ENCODE data around the gene TTC28. TPM values are rescaled to one million over a fixed set of nuclear protein-coding genes. Genes with fewer than 3 reads are reported as not detected.

Gene TTC28
- total RNA-seq, 4 donors from 2014 or later = 35.6 to 42.6 (median 36.9) TPM

- intact Hi-C loops (cut with DNase I) = loop anchor here (5.0 kb wide), 1 partner anchor 35 kb away; no protein-coding TSS in a partner anchor
- 94% methylated on average over 2 of the region's 2 CpGs for WGBS
- Histone ChIP-seq H3K36me3 (no peaks in the 10 kb centered on the region), H3K4me1 (peaks cover 13 to 35% (median 29%) of the 10 kb centered on the region in 4 donors), H3K27me3 (no peaks in the 10 kb centered on the region), H3K27ac (replicated peaks in 1 of 4) (no peak overlapping the region), H3K9me3 (no peaks in the 10 kb centered on the region), H3K4me3 (no peak overlapping the region)
- no peak for DNase-seq (ENCODE audit: extremely low spot score)
- TF ChIP-seq POLR2AphosphoS5 (IDR thresholded peaks at IDR 0.05) (no peak), EP300 (IDR thresholded peaks at IDR 0.05) (no peak), POLR2A (IDR thresholded peaks at IDR 0.05; ENCODE audit: low read depth) (no peak)
- TF ChIP-seq, protein P1, sequence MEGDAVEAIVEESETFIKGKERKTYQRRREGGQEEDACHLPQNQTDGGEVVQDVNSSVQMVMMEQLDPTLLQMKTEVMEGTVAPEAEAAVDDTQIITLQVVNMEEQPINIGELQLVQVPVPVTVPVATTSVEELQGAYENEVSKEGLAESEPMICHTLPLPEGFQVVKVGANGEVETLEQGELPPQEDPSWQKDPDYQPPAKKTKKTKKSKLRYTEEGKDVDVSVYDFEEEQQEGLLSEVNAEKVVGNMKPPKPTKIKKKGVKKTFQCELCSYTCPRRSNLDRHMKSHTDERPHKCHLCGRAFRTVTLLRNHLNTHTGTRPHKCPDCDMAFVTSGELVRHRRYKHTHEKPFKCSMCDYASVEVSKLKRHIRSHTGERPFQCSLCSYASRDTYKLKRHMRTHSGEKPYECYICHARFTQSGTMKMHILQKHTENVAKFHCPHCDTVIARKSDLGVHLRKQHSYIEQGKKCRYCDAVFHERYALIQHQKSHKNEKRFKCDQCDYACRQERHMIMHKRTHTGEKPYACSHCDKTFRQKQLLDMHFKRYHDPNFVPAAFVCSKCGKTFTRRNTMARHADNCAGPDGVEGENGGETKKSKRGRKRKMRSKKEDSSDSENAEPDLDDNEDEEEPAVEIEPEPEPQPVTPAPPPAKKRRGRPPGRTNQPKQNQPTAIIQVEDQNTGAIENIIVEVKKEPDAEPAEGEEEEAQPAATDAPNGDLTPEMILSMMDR (IDR thresholded peaks at IDR 0.05) = no peak
These were observed 532.2 kb downstream of the TTC28 start for GRCh38 chr22:28147401-28147800.

GRCh38 chr22:28146401-28147314 is 533.0 kb downstream of the TTC28 start:
- Histone ChIP-seq H3K36me3 (no peaks in the 10 kb centered on the region), H3K9me3 (no peaks in the 10 kb centered on the region), H3K4me1 (peaks cover 13 to 43% (median 36%) of the 10 kb centered on the region in 4 donors), H3K4me3 (no peak overlapping the region), H3K27me3 (no peaks in the 10 kb centered on the region), H3K27ac (replicated peaks in 1 of 4) (no peak overlapping the region)
- intact Hi-C loops (cut with DNase I) = loop anchor here (5.0 kb wide), 1 partner anchor 34 kb away; no protein-coding TSS in a partner anchor
- DNase-seq (ENCODE audit: extremely low spot score) = no peak
- WGBS = 80% methylated on average over 5 of the region's 5 CpGs
- TF ChIP-seq, protein P1 (IDR thresholded peaks at IDR 0.05) = no peak

GRCh38 chr22:28143961-28144745 is 535.5 kb downstream of the TTC28 start:
- no peak overlapping the region for H3K4me3 ChIP-seq
- no peaks in the 10 kb centered on the region for H3K27me3 ChIP-seq
- H3K27ac ChIP-seq (replicated peaks in 1 of 4) = peak overlapping the region in 1 of 4 donors; percentile 14
- TF ChIP-seq, protein P1 (IDR thresholded peaks at IDR 0.05) = no peak
- 72% methylated on average over 3 of the region's 3 CpGs for WGBS
- no peaks in the 10 kb centered on the region for H3K36me3 ChIP-seq
- intact Hi-C loops (cut with DNase I) = no loop called here
- H3K9me3 ChIP-seq = no peaks in the 10 kb centered on the region
- no peak for DNase-seq (ENCODE audit: extremely low spot score)
- H3K4me1 ChIP-seq = peaks cover 20 to 67% (median 60%) of the 10 kb centered on the region in 4 donors

DNA sequence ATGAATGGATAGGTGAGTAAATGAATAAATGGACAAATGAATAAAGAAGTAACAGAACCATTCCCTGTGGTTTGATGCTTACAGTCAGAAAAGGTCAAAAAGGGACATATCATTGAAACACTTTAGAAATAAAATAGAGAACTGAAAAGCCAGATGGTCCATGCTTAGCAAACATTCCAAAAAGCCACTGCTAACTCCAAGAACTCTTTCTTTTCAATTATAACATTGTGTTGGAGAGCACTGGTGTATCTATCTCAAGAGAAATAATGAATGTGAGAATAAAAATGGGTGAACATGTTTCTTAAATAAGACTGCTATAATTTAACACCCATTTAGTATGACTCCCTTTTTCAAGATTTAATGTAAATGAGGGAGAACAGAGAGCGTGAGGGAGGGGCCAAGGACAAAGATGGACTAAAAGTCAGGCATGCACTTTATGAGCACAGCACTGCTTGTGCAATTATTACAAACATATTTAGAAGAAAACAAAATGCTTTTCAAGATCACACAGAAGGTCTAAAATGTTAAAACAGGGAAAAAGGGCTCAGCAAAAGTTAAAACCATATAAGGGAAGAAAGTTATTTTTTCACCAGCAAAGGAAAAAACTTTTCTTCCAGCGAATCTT is 536.3 kb downstream of the TTC28 start:
- Histone ChIP-seq H3K36me3 (no peaks in the 10 kb centered on the region), H3K9me3 (no peaks in the 10 kb centered on the region), H3K4me3 (no peak overlapping the region), H3K27me3 (no peaks in the 10 kb centered on the region), H3K4me1 (peaks cover 21 to 71% (median 61%) of the 10 kb centered on the region in 4 donors), H3K27ac (replicated peaks in 1 of 4) (peak overlapping the region in 2 of 4 donors; percentile 46 to 49)
- 72% methylated on average over 2 of the region's 2 CpGs for WGBS
- DNase-seq (ENCODE audit: extremely low spot score) = no peak
- intact Hi-C loops (cut with DNase I) = no loop called here
- TF ChIP-seq POLR2A (IDR thresholded peaks at IDR 0.05; ENCODE audit: low read depth) (no peak), POLR2AphosphoS5 (IDR thresholded peaks at IDR 0.05) (no peak), EP300 (IDR thresholded peaks at IDR 0.05) (no peak)
- TF ChIP-seq, protein P1 (IDR thresholded peaks at IDR 0.05) = no peak

Measured in esophagus muscularis mucosa (tissue), 4 donors.